Transverse colon (tissue), 4 donors: ENCODE results near the gene BCL11A. TPM values are rescaled to one million over a fixed set of nuclear protein-coding genes. Genes with fewer than 3 reads are reported as not detected.

Experiments
- DNase-seq: peaks from one replicate; pipeline ENCODE4 v3.0.0-alpha.2; 2019
- H3K27ac ChIP-seq, 4 donors: fragments of 200-600 bp; sonication (generic); 2 replicates each; pipeline ENCODE4 v1.5.1; 2016 to 2018; ENCODE audit warnings: inconsistent platforms in 4 of 4
- H3K27me3 ChIP-seq: fragments of 200-600 bp; sonication (generic); 2 replicates; pipeline ENCODE4 v1.5.1; 2017; ENCODE audit warnings: inconsistent platforms
- H3K36me3 ChIP-seq, 4 donors: fragments of 200-600 bp; sonication (generic); 2 replicates each; pipeline ENCODE4 v1.5.1; 2017 to 2019; ENCODE audit warnings: inconsistent platforms in 4 of 4
- H3K4me1 ChIP-seq, 4 donors: fragments of 200-600 bp; sonication (generic); 2 replicates each; pipeline ENCODE4 v1.5.1; 2017 to 2020; ENCODE audit warnings: inconsistent platforms in 4 of 4
- H3K4me3 ChIP-seq, 4 donors: fragments of 200-600 bp; sonication (generic); 1 replicate in 1 of 4; 2 replicates in 3 of 4; pipeline versions ENCODE4 v1.5.1 to v1.6.1; 2017 to 2019; ENCODE audit warnings: inconsistent platforms in 4 of 4
- H3K9me3 ChIP-seq, 2 donors: fragments of 200-600 bp; sonication (generic); 2 replicates each; pipeline ENCODE4 v1.5.1; 2017 to 2019; ENCODE audit warnings: inconsistent platforms in 2 of 2
- CTCF ChIP-seq, 5 experiments: fragments of 200-600 bp in 3 of 5; fragments of 450-650 bp in 2 of 5; sonication (generic) in 3 of 5; IDR thresholded peaks; 1 replicate in 2 of 5; 2 replicates in 3 of 5; pipeline ENCODE4 v1.5.1; 2016 to 2017; ENCODE audit warnings: antibody characterized with exemption in 5 of 5, inconsistent platforms in 3 of 5, mild to moderate bottlenecking in 2 of 5, moderate library complexity in 1 of 5
- EP300 ChIP-seq: sonication (generic); formaldehyde crosslinking; IDR thresholded peaks from one replicate; pipeline ENCODE4 v1.6.1; 2017; ENCODE audit warnings: antibody characterized with exemption, low read depth
- POLR2A ChIP-seq: fragments of 450-650 bp; IDR thresholded peaks from one replicate; pipeline ENCODE4 v1.6.1; 2016; ENCODE audit warnings: antibody characterized with exemption, mild to moderate bottlenecking, moderate library complexity
- POLR2AphosphoS5 ChIP-seq, 3 donors: sonication (generic); formaldehyde crosslinking; IDR thresholded peaks; one replicate each; pipeline ENCODE4 v1.6.1; 2016; ENCODE audit warnings: antibody characterized with exemption in 3 of 3
- WGBS, 2 donors: methylation state at CpG; one replicate each; pipeline ENCODE4 v1.1.5; 2018; ENCODE audit warnings: low coverage in 1 of 2; 5-methylcytosine and 5-hydroxymethylcytosine counted together
- in situ Hi-C, 4 donors: fragments of 200-750 bp; cut with MboI; loops; one replicate each; pipeline versions ENCODE4 v1.15.0 to v1.15.1; 2017; ENCODE audit warnings: low sequenced_read_pairs in 3 of 4, low pct_ligation_motif_present in 1 of 4, low pct_unique_long_range_greater_than_20kb in 1 of 4
- intact Hi-C: fragments of 100-400 bp; cut with DNase I; formaldehyde crosslinking; loops from one replicate; pipeline ENCODE4 v1.15.1; 2023; ENCODE audit warnings: low total_unique reads
- total RNA-seq, 4 donors: library from RNA; depleted of rRNA; stranded (reverse); fragments of >200 nt; gene quantifications; one replicate each; pipeline ENCODE4 v1.1.0, GENCODE V29; 2016

Gene BCL11A
- total RNA-seq, 4 donors from 2014 or later: 11.3 to 38.1 (median 19.9) TPM

- in situ Hi-C loops (no loop called here), intact Hi-C loops (no loop called here)
- Histone ChIP-seq H3K36me3 (no peaks in the 10 kb centered on the region), H3K4me1 (peaks cover 9 to 42% (median 28%) of the 10 kb centered on the region in 4 donors), H3K4me3 (no peak overlapping the region), H3K27me3 (peaks cover 16% of the 10 kb centered on the region), H3K27ac (peak overlapping the region; percentile 84 to 88 (median 88)), H3K9me3 (no peaks in the 10 kb centered on the region)
- WGBS, 2 donors: 48 to 53% methylated on average over 3 to 6 of the region's 6 CpGs
- no peak for TF ChIP-seq POLR2AphosphoS5 (IDR thresholded peaks at IDR 0.05)
- no peak for TF ChIP-seq POLR2A
- no peak for TF ChIP-seq EP300
- no peak for DNase-seq
Observed at GRCh38 chr2:60546756-60547420, 6.6 kb downstream of the BCL11A start.

- intact Hi-C loops (no loop called here), in situ Hi-C loops (no loop called here)
- TF ChIP-seq POLR2AphosphoS5 (IDR thresholded peaks at IDR 0.05): no peak
- TF ChIP-seq POLR2A: no peak
- H3K4me3 ChIP-seq: no peak overlapping the region
- peaks cover 8% of the 10 kb centered on the region for H3K27me3 ChIP-seq
- no peaks in the 10 kb centered on the region for H3K9me3 ChIP-seq
- 46 to 48% methylated on average over 7 to 9 of the region's 9 CpGs for WGBS, 2 donors
- H3K27ac ChIP-seq: peak overlapping the region; percentile 84 to 88 (median 88)
- peaks cover 9 to 36% (median 25%) of the 10 kb centered on the region in 4 donors for H3K4me1 ChIP-seq
- no peak for DNase-seq
- H3K36me3 ChIP-seq: no peaks in the 10 kb centered on the region
Observed at GRCh38 chr2:60544954-60545560, 8.4 kb downstream of the BCL11A start.

GRCh38 chr2:60544062-60544461 lies 9.4 kb downstream of the BCL11A start:
- in situ Hi-C loops: no loop called here
- no peak overlapping the region for H3K4me3 ChIP-seq
- H3K36me3 ChIP-seq: no peaks in the 10 kb centered on the region
- TF ChIP-seq POLR2AphosphoS5 (IDR thresholded peaks at IDR 0.05) (peak; percentile 69 to 87 (median 73)), CTCF (IDR thresholded peaks at IDR 0.05) (no peak), POLR2A (no peak), EP300 (peak; percentile 89)
- peaks cover 2% of the 10 kb centered on the region for H3K27me3 ChIP-seq
- no peaks in the 10 kb centered on the region for H3K9me3 ChIP-seq
- intact Hi-C loops: no loop called here
- peak overlapping the region; percentile 84 to 88 (median 88) for H3K27ac ChIP-seq
- peaks cover 11 to 34% (median 22%) of the 10 kb centered on the region in 4 donors for H3K4me1 ChIP-seq
- DNase-seq: no peak
- WGBS, 2 donors: 52 to 80% methylated on average over 4 to 7 of the region's 7 CpGs

- Histone ChIP-seq H3K27me3 (no peaks in the 10 kb centered on the region), H3K9me3 (no peaks in the 10 kb centered on the region), H3K4me3 (no peak overlapping the region), H3K36me3 (no peaks in the 10 kb centered on the region), H3K27ac (peak overlapping the region in 3 of 4 donors; percentile 2 to 6 (median 4)), H3K4me1 (peaks cover 5 to 35% (median 18%) of the 10 kb centered on the region in 4 donors)
- TF ChIP-seq CTCF (IDR thresholded peaks at IDR 0.05): no peak
- no peak for TF ChIP-seq POLR2A
- TF ChIP-seq EP300: no peak
- no peak for TF ChIP-seq POLR2AphosphoS5 (IDR thresholded peaks at IDR 0.05)
- 42 to 45% methylated on average over 3 of the region's 3 CpGs for WGBS, 2 donors
- intact Hi-C loops (no loop called here), in situ Hi-C loops (no loop called here)
- DNase-seq: no peak
Observed at GRCh38 chr2:60541056-60541651, 12.3 kb downstream of the BCL11A start.

- WGBS, 2 donors: 75 to 84% methylated on average over 2 of the region's 2 CpGs
- Histone ChIP-seq H3K9me3 (no peaks in the 10 kb centered on the region), H3K27me3 (no peaks in the 10 kb centered on the region), H3K27ac (no peak overlapping the region), H3K4me3 (no peak overlapping the region), H3K36me3 (no peaks in the 10 kb centered on the region), H3K4me1 (peaks cover 5 to 42% (median 22%) of the 10 kb centered on the region in 4 donors)
- no peak for TF ChIP-seq EP300
- in situ Hi-C loops: no loop called here
- DNase-seq: no peak
- intact Hi-C loops: no loop called here
Observed at GRCh38 chr2:60540074-60540473, 13.4 kb downstream of the BCL11A start.
